ENCODE measurements around the gene PARM1.

DNA sequence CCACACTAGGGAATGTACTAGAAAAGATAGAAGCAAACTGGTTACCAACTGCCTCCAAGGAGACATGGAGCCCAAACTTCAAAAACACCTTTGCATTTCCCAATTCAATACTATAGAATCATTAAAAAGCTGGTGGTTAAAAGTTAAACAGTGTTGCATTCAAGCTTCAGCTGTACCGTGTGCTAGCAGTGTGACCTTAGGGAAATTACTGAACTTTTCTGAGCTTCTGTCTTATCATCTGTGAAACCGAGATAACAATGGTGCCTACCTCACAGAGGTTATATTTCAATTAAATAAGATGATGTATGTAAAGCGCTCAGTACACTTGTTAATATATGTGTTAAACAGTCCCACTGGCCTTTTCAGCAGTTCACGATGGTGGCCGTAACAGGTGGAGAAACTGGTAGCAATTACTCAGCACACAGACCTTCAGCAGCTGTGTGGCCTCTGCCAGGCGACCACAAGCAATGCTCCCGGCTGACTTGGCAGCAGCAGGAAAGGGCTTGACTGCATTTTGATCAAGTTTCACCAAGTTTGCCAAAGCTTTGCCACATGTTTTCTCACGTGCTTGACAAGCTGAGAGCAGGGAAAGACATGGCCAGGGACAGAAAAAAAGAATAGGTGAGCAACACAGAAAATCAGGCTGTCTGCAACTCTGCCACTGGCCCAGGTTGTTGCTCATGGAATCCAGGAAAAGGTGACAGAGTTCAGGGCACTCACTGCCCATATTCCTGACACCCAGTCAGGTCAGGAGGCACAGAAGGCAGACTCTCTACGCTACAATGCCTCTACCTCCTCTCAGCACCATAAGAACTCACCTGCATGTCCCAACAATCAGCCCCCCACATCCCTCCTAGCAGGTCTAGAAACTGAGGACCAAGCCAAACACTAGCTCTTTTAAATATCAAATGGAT lies 72.1 kb downstream of the PARM1 start:
- TF ChIP-seq, protein P1, sequence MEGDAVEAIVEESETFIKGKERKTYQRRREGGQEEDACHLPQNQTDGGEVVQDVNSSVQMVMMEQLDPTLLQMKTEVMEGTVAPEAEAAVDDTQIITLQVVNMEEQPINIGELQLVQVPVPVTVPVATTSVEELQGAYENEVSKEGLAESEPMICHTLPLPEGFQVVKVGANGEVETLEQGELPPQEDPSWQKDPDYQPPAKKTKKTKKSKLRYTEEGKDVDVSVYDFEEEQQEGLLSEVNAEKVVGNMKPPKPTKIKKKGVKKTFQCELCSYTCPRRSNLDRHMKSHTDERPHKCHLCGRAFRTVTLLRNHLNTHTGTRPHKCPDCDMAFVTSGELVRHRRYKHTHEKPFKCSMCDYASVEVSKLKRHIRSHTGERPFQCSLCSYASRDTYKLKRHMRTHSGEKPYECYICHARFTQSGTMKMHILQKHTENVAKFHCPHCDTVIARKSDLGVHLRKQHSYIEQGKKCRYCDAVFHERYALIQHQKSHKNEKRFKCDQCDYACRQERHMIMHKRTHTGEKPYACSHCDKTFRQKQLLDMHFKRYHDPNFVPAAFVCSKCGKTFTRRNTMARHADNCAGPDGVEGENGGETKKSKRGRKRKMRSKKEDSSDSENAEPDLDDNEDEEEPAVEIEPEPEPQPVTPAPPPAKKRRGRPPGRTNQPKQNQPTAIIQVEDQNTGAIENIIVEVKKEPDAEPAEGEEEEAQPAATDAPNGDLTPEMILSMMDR (IDR thresholded peaks at IDR 0.05), result no peak
- no peak for TF ChIP-seq EZH2 (IDR thresholded peaks at IDR 0.05; ENCODE audit: borderline replicate concordance, insufficient read depth, low read depth, low read length, poor library complexity, severe bottlenecking)
